ENCODE results near the gene PDHX. TPM values are rescaled to one million over a fixed set of nuclear protein-coding genes. Genes with fewer than 3 reads are reported as not detected.

Gene PDHX
- total RNA-seq, 4 donors from 2014 or later, result 18.0 to 30.5 (median 26.2) TPM

DNA sequence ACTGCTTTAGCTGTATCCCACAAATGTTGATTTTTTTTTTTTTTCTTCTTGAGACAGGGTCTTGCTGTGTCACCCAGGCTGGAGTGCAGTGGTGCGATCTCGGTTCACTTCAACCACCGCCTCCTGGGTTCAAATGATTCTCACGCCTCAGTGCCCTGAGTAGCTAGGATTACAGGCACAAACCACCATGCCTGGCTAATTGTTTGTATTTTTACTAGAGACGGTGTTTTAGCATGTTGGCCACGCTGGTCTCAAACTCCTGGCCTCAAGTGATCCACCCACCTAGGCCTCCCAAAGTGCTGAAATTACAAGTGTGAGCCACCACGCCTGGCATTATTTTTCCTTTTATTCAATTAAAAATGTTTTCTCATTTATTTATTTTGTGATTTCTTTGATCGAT, 55.9 kb downstream of the PDHX start:
- TF ChIP-seq, protein P1, sequence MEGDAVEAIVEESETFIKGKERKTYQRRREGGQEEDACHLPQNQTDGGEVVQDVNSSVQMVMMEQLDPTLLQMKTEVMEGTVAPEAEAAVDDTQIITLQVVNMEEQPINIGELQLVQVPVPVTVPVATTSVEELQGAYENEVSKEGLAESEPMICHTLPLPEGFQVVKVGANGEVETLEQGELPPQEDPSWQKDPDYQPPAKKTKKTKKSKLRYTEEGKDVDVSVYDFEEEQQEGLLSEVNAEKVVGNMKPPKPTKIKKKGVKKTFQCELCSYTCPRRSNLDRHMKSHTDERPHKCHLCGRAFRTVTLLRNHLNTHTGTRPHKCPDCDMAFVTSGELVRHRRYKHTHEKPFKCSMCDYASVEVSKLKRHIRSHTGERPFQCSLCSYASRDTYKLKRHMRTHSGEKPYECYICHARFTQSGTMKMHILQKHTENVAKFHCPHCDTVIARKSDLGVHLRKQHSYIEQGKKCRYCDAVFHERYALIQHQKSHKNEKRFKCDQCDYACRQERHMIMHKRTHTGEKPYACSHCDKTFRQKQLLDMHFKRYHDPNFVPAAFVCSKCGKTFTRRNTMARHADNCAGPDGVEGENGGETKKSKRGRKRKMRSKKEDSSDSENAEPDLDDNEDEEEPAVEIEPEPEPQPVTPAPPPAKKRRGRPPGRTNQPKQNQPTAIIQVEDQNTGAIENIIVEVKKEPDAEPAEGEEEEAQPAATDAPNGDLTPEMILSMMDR (IDR thresholded peaks at IDR 0.05), result no peak
- no peak for TF ChIP-seq POLR2A (IDR thresholded peaks at IDR 0.05)
- no peak overlapping the region for H3K4me3 ChIP-seq (ENCODE audit: low read depth, poor library complexity, severe bottlenecking)
- DNase-seq (ENCODE audit: low spot score in 2 of 2), result no peak
- WGBS, 2 donors, result 97% methylated on average over 8 of the region's 8 CpGs
- intact Hi-C loops (cut with DNase I; ENCODE audit: low total_unique reads), result no loop called here

DNA sequence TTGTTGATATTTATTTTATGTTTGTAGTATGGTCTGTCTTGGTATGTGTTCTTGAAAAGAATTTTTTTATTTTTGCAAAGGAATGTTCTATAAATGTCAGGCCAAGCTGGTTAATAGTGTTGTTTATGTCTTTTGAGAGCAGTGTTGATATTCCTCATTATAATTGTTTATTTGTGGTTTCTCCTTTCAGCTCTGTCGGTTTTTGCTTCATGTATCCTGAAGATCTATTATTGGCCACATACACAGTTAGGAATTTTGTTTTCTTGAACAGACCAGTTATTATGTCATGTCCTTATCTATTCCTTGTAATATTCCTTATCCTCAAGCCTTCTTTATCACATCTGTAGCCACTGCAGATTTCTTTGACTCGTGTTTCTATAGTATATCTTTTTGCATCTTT, 56.5 kb downstream of the PDHX start:
- intact Hi-C loops (cut with DNase I; ENCODE audit: low total_unique reads), result no loop called here
- 61 to 79% methylated on average over 2 of the region's 2 CpGs for WGBS, 2 donors
- TF ChIP-seq, protein P1 (IDR thresholded peaks at IDR 0.05), result no peak
- TF ChIP-seq POLR2A (IDR thresholded peaks at IDR 0.05), result no peak
- no peak for DNase-seq (ENCODE audit: low spot score in 2 of 2)
- no peak overlapping the region for H3K4me3 ChIP-seq (ENCODE audit: low read depth, poor library complexity, severe bottlenecking)

DNA sequence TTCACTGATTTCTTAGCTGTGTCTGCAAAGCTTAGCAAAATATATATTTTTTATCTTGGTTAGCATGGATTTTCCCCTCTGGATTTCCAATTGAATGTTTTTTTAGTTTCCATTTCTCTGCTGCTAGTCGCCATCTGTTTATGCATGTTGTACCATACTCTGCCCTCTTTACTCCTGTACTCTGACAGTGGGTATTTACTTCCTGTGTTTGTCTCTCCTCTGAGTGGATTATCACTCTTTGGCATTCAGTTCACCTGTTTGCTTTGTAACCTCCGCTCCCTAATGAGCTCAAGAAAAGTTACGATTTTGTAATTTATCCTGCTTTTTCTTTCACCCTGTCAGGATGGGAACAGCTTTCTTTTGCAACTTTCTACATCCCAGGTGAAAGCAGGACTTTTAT, 59.1 kb downstream of the PDHX start:
- no peak for TF ChIP-seq POLR2A (IDR thresholded peaks at IDR 0.05)
- TF ChIP-seq, protein P1 (IDR thresholded peaks at IDR 0.05), result no peak
- no peak for DNase-seq (ENCODE audit: low spot score in 2 of 2)
- intact Hi-C loops (cut with DNase I; ENCODE audit: low total_unique reads), result no loop called here
- 94 to 98% methylated on average over 3 of the region's 3 CpGs for whole genome bisulfite sequencing, 2 donors
- no peak overlapping the region for H3K4me3 ChIP-seq (ENCODE audit: low read depth, poor library complexity, severe bottlenecking)

DNA sequence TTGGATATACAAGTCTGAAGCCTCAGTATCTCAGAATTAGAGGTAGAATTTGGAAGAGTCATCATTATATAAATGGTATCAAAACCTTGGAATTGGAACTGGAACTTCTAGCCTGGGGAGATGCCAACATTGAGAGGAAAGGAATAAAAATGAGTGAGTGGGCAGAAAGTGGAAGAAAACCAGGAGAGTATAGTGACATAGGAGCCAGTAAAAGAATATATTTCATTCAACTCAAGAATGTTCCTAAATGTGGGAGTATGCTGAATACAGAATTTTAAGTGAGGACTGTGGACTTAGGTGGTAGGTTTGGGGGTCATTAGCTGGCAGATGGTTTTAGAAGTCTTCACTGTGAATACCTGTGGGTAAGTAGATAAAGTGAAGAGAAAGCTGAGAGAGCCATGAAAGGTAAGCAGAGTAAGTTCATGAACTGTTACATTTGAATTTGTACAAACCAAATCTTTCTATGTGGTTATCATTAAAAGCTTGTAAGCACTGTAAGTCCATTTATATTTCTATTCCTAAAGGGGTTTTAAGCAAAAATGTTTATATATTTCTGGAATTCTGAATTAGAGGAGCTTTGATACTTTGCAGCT, 60.2 kb downstream of the PDHX start:
- TF ChIP-seq POLR2A (IDR thresholded peaks at IDR 0.05), result no peak
- TF ChIP-seq, protein P1 (IDR thresholded peaks at IDR 0.05), result no peak
- no peak for DNase-seq (ENCODE audit: low spot score in 2 of 2)
- no peak overlapping the region for H3K4me3 ChIP-seq (ENCODE audit: low read depth, poor library complexity, severe bottlenecking)
- intact Hi-C loops (cut with DNase I; ENCODE audit: low total_unique reads), result no loop called here

DNA sequence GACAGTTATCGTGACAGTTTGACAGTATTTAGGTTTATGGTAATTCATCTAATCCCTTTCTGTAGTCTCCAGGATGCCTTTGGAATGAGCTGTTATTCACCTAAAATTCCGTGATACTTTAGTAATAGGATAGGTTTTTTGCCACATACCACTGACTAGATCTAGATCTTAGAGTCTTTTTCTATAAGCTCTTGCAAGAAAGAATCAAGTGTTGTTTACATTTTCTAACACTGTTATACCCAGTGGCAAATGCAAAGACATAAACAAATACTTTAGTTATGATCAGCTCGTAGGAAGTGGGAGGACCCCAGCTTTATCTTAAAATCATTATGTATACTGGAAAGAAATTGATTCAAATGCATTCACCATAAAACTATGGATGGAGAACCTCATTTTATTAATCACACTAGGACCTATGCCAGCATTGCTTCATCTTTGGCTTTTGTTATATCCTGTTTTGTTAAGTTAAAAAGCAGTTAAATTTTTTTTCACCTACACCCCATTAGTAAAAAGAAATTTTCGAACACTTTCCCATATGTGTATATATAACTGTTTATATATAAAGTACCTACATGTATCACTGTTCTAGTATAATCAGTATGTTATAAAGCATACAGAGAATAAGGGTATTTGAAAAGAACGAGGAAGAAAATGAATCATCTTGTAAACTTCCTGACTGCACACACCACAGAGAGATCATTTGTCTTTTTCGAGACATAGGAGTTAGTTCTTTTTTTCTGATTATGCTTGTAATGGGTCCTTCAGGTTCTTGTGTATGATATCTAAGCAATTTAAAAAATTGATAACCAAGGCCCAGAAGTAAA, 60.9 kb downstream of the PDHX start:
- intact Hi-C loops (cut with DNase I; ENCODE audit: low total_unique reads), result no loop called here
- no peak for DNase-seq (ENCODE audit: low spot score in 2 of 2)
- 53 to 54% methylated on average over 6 of the region's 6 CpGs for WGBS, 2 donors
- TF ChIP-seq, protein P1 (IDR thresholded peaks at IDR 0.05), result no peak
- TF ChIP-seq POLR2A (IDR thresholded peaks at IDR 0.05), result no peak
- H3K4me3 ChIP-seq (ENCODE audit: low read depth, poor library complexity, severe bottlenecking), result no peak overlapping the region
